NCI-H2029 treated with DMSO at 0.1 percent for 48 hours (cell line): Measurements from ENCODE around the gene BRWD1.

Source experiments
- DNase-seq: peaks from one replicate; lab custom pipeline; 2025; lab: John Stamatoyannopoulos, UW

The BRWD1 gene

DNA sequence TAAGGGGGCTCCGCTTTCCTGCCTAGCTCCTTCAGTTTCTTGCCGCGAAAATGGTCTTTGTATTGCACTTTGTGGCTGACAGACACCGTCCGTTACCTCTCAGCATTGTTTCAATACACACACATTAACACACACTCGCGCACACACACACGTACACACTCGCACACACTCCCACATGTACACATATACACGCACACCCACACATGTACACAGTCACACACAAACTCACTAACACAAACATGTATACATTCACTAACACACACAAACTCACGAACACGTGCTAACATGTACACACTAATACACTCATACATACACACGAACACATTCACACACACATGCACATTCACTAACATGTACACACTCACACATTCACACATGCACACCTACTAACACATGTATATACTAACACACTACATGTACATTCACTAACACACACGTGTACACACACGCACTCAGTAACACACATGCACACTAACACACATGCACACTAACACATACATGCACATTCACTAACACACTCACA, 179.1 kb downstream of the BRWD1 start:
- no peak for DNase-seq
